Ovary (tissue), 3 donors: ENCODE results near the gene TNIK.

Experiments
- CTCF ChIP-seq, 3 donors: fragments of 450-650 bp in 2 of 3; fragments of 200-600 bp in 1 of 3; IDR thresholded peaks; one replicate each; pipeline versions ENCODE4 v1.5.1 to v1.8.0; 2016 to 2022; ENCODE audit warnings: antibody characterized with exemption in 3 of 3, mild to moderate bottlenecking in 1 of 3
- EP300 ChIP-seq: sonication (generic); formaldehyde crosslinking; IDR thresholded peaks from one replicate; pipeline ENCODE4 v1.6.1; 2017; ENCODE audit warnings: antibody characterized with exemption
- POLR2A ChIP-seq: fragments of 450-650 bp; IDR thresholded peaks from one replicate; pipeline ENCODE4 v1.6.1; 2017; ENCODE audit warnings: antibody characterized with exemption, mild to moderate bottlenecking, moderate library complexity
- donor health status: DM: no; HTN: no; CAD: no.

- TF ChIP-seq CTCF (IDR thresholded peaks at IDR 0.05) (no peak), POLR2A (no peak), EP300 (no peak)
These were observed 202.7 kb downstream of the TNIK start for GRCh38 chr3:171257251-171258203.
